GM12878 (cell line): ENCODE data around the gene FBRSL1. TPM values are rescaled to one million over a fixed set of nuclear protein-coding genes. Genes with fewer than 3 reads are reported as not detected.

ENCODE experiments used
- ATAC-seq: fragments of 200-7000 bp; cut with Tn5 transposase; 3 replicates; pipeline ENCODE4 v1.9.1; 2020; ENCODE audit warnings: mild to moderate bottlenecking, moderate library complexity
- BruUV-seq: library from RNA; stranded (reverse); fragments of 400-500 nt; replicated peaks from 2 replicates; lab custom pipeline; 2021; lab: Mats Ljungman, UMichigan
- CTCF ChIA-PET: fragments of 300-600 bp; sonication (Branson Sonifier 250); formaldehyde crosslinking; extraction: SDS; loops from one replicate; lab custom pipeline; 2021; ENCODE audit warnings: inconsistent platforms; lab: Yijun Ruan, JAX
- POLR2A ChIA-PET: fragments of 350-600 bp; formaldehyde crosslinking; extraction: SDS; loops from one replicate; lab custom pipeline; 2021; ENCODE audit warnings: inconsistent platforms; lab: Charles Lee
- RAD21 ChIA-PET: fragments of 300-600 bp; sonication (Branson Sonifier 250); formaldehyde crosslinking; loops from one replicate; lab custom pipeline; 2023; ENCODE audit warnings: antibody characterized with exemption; ENCODE audit not compliant: unreplicated experiment; lab: Charles Lee
- SMC1A ChIA-PET: fragments of 300-600 bp; sonication (Branson Sonifier 250); formaldehyde crosslinking; loops from one replicate; lab custom pipeline; 2023; ENCODE audit not compliant: unreplicated experiment, uncharacterized antibody; lab: Charles Lee
- DNase-seq: peaks from one replicate; pipeline ENCODE4 v3.0.0-alpha.2; 2011; ENCODE audit warnings: low read depth, low spot score
- FAIRE-seq: peaks from 3 replicates; lab custom pipeline; 2011; peaks lifted over from hg19 to GRCh38; lab: Jason Lieb, UNC
- H2AFZ ChIP-seq: 2 replicates; pipeline ENCODE4 v1.6.0; 2011; ENCODE audit warnings: low read depth, low read length, control low read depth; ENCODE audit not compliant: control insufficient read depth
- H3K27ac ChIP-seq: 2 replicates; pipeline ENCODE4 v1.5.1; 2011; ENCODE audit warnings: control low read depth; ENCODE audit not compliant: control insufficient read depth, insufficient read depth
- H3K27me3 ChIP-seq, 2 experiments: replicated peaks in 1 of 2; 2 replicates each; pipeline versions ENCODE4 v1.6.0 to v1.6.1; 2011; ENCODE audit warnings: low read length in 1 of 2; ENCODE audit not compliant: control insufficient read depth in 2 of 2, insufficient read depth in 2 of 2
- H3K36me3 ChIP-seq, 2 experiments: 2 replicates each; pipeline ENCODE4 v1.5.1; 2011; ENCODE audit warnings: low read length in 1 of 2; ENCODE audit not compliant: control insufficient read depth in 2 of 2, insufficient read depth in 2 of 2
- H3K4me1 ChIP-seq: 2 replicates; pipeline ENCODE4 v1.6.1; 2011; ENCODE audit warnings: mild to moderate bottlenecking, low read length, moderate library complexity, mixed read lengths; ENCODE audit not compliant: control insufficient read depth, insufficient read depth
- H3K4me2 ChIP-seq: 2 replicates; pipeline ENCODE4 v1.6.0; 2011; ENCODE audit warnings: control low read depth; ENCODE audit not compliant: control insufficient read depth, insufficient read depth
- H3K4me3 ChIP-seq: fragments of 200-600 bp; sonication (generic); 2 replicates; pipeline ENCODE4 v1.5.1; 2016
- H3K79me2 ChIP-seq: 2 replicates; pipeline ENCODE4 v1.6.0; 2011; ENCODE audit warnings: low read length; ENCODE audit not compliant: control insufficient read depth, insufficient read depth
- H3K9ac ChIP-seq: 2 replicates; pipeline ENCODE4 v1.8.0; 2011; ENCODE audit warnings: low read length, control low read depth, mixed read lengths; ENCODE audit not compliant: control insufficient read depth, insufficient read depth
- H3K9me3 ChIP-seq: replicated peaks from 3 replicates; pipeline ENCODE4 v1.5.1; 2011; ENCODE audit warnings: mild to moderate bottlenecking, low read length; ENCODE audit not compliant: control insufficient read depth, insufficient read depth
- H4K20me1 ChIP-seq: 2 replicates; pipeline ENCODE4 v1.6.0; 2011; ENCODE audit not compliant: control insufficient read depth, insufficient read depth
- ATF2 ChIP-seq: IDR thresholded peaks from 2 replicates; pipeline ENCODE4 v1.6.1; 2012; ENCODE audit warnings: low read length, inconsistent platforms
- CBX3 ChIP-seq: fragments of 200-600 bp; sonication (generic); IDR thresholded peaks from 2 replicates; pipeline ENCODE4 v1.6.1; 2016; ENCODE audit warnings: low read depth, borderline replicate concordance
- CEBPB ChIP-seq, 2 experiments: fragments of 150-350 bp in 1 of 2; IDR thresholded peaks; 2 replicates each; pipeline ENCODE4 v1.6.1; 2012 to 2014; ENCODE audit warnings: low read depth in 2 of 2, low read length in 2 of 2, borderline replicate concordance in 1 of 2, inconsistent platforms in 1 of 2
- GABPA ChIP-seq: IDR thresholded peaks from 2 replicates; pipeline ENCODE4 v1.6.1; 2014; ENCODE audit warnings: antibody characterized with exemption, low read depth, mild to moderate bottlenecking, inconsistent platforms
- HCFC1 ChIP-seq: fragments of 150-350 bp; IDR thresholded peaks from 2 replicates; pipeline ENCODE4 v1.6.1; 2014; ENCODE audit warnings: low read length
- HDGF ChIP-seq: fragments of 450-650 bp; IDR thresholded peaks from 2 replicates; pipeline ENCODE4 v1.6.1; 2016; ENCODE audit warnings: antibody characterized with exemption
- MEF2B ChIP-seq: fragments of 450-650 bp; IDR thresholded peaks from 2 replicates; pipeline ENCODE4 v1.6.1; 2018; ENCODE audit warnings: mild to moderate bottlenecking, moderate library complexity; ENCODE audit not compliant: partially characterized antibody, poor library complexity, severe bottlenecking
- RAD21 ChIP-seq: IDR thresholded peaks from 2 replicates; pipeline ENCODE4 v1.6.1; 2011; ENCODE audit warnings: mild to moderate bottlenecking, low read depth, low read length, moderate library complexity; ENCODE audit not compliant: insufficient read depth
- SREBF2 ChIP-seq: IDR thresholded peaks from 2 replicates; pipeline ENCODE4 v1.6.1; 2012; ENCODE audit warnings: mild to moderate bottlenecking, low read length
- TCF7 ChIP-seq: IDR thresholded peaks from 2 replicates; pipeline ENCODE4 v1.6.1; 2014; ENCODE audit warnings: antibody characterized with exemption, borderline replicate concordance
- YY1 ChIP-seq: IDR thresholded peaks from 2 replicates; pipeline ENCODE4 v1.6.1; 2011; ENCODE audit warnings: low read depth, mild to moderate bottlenecking, low read length
- WGBS: methylation state at CpG from one replicate; pipeline ENCODE4 v1.1.6; 2016; ENCODE audit warnings: low lambda C conversion rate; ENCODE audit not compliant: insufficient replicate concordance, insufficient coverage; ENCODE audit errors: missing lambda C conversion rate; 5-methylcytosine and 5-hydroxymethylcytosine counted together
- in situ Hi-C: fragments of 300-500 bp; cut with MboI; formaldehyde crosslinking; loops from 9 replicates; pipeline ENCODE4 v1.14.3; 2018; ENCODE audit warnings: mixed read lengths
- intact Hi-C: fragments of 100-400 bp; cut with micrococcal nuclease; formaldehyde crosslinking; loops from one replicate; pipeline ENCODE4 v1.14.2; 2022; ENCODE audit not compliant: unreplicated experiment
- polyA plus RNA-seq, 11 experiments: library from polyadenylated mRNA; depleted of rRNA in 4 of 11; unstranded in 6 of 11; stranded (reverse) in 5 of 11; fragments of >200 nt; fragmentation: Nextera tagmentation in 4 of 11; fragmentation: Illumina TruSeq in 1 of 11; extraction: Ambion mirVana in 4 of 11; extraction: Trizol in 1 of 11; gene quantifications; 1 replicate in 1 of 11; 2 replicates in 10 of 11; pipeline versions ENCODE4 v1.2.1 to v1.2.3, GENCODE V29; 2011 to 2016; ENCODE audit warnings: inconsistent platforms in 2 of 11, missing spikeins in 2 of 11, low read depth in 1 of 11
- total RNA-seq, 4 experiments: library from RNA; depleted of rRNA in 3 of 4; stranded (reverse); fragments of >200 nt in 3 of 4; fragmentation: Illumina TruSeq in 1 of 4; extraction: Trizol in 1 of 4; gene quantifications; 2 replicates each; pipeline versions ENCODE4 v1.2.1 to v1.2.3, GENCODE V29; 2013 to 2021

Gene FBRSL1
- total and polyA plus RNA-seq, 10 of the 15 experiments (the other 5 are each of a cell fraction or from before 2014, with no cell fraction given) = 0.19 to 55.1 (median 4.1) TPM

DNA sequence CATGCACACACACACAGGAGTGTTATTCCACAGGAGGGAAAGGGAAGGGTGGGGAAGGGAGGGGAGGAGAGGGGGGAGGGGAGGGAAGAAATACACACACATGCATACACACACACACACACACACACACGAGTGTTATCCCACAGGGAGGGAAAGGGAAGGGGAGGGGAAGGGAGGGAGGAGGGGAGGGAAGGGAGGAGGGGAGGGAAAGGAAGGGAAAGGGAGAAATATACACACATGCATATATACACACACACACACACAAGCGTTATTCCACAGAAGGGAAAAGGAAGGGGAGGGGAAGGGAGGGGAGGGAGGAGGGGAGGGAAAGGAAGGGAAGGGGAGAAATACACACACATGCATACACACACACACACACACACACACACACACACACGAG, 19.6 kb upstream of the FBRSL1 start:
- BruUV-seq = no TSS peak
- no peak overlapping the region for H3K27ac ChIP-seq
- H3K9ac ChIP-seq = no peak overlapping the region
- TF ChIP-seq GABPA (no peak), TCF7 (no peak), YY1 (no peak), CEBPB (IDR thresholded peaks at IDR 0.05; ENCODE audit: borderline replicate concordance in 1 of 2, low read depth in 2 of 2, low read length in 2 of 2) (no peak), SREBF2 (no peak), HDGF (no peak), HCFC1 (no peak), MEF2B (no peak), RAD21 (no peak), ATF2 (no peak), CBX3 (no peak)
- H3K4me1 ChIP-seq = peaks cover 29% of the 10 kb centered on the region
- no peak overlapping the region for H2AFZ ChIP-seq
- H3K79me2 ChIP-seq = no peaks in the 10 kb centered on the region
- DNase-seq = no peak
- RAD21 ChIA-PET = no interaction called here
- no peaks in the 10 kb centered on the region for H4K20me1 ChIP-seq
- no peaks in the 10 kb centered on the region for H3K27me3 ChIP-seq
- CTCF ChIA-PET = no interaction called here
- POLR2A ChIA-PET = no interaction called here
- no peak overlapping the region for H3K4me2 ChIP-seq
- intact Hi-C loops (no loop called here), in situ Hi-C loops (no loop called here)
- H3K9me3 ChIP-seq = no peaks in the 10 kb centered on the region
- SMC1A ChIA-PET = no interaction called here
- WGBS = no CpG with 5 or more reads among the region's 3 CpGs
- no peak overlapping the region for H3K4me3 ChIP-seq
- ATAC-seq = no peak
- no peaks in the 10 kb centered on the region for H3K36me3 ChIP-seq
- no peak for FAIRE-seq
